IMR-90 (cell line): ENCODE measurements around the gene PLIN4. TPM values are rescaled to one million over a fixed set of nuclear protein-coding genes. Genes with fewer than 3 reads are reported as not detected.

Source experiments
- ATAC-seq: fragments of 200-7000 bp; cut with Tn5 transposase; 2 replicates; pipeline ENCODE4 v1.9.1; 2020; ENCODE audit warnings: low read depth, mild to moderate bottlenecking, moderate library complexity
- BruUV-seq: library from RNA; stranded (reverse); fragments of 400-500 nt; replicated peaks from 2 replicates; lab custom pipeline; 2021; lab: Mats Ljungman, UMichigan
- CTCF ChIA-PET: fragments of 300-600 bp; formaldehyde crosslinking; extraction: SDS; loops from one replicate; lab custom pipeline; 2021; ENCODE audit warnings: antibody characterized with exemption; lab: Yijun Ruan, JAX
- POLR2A ChIA-PET: fragments of 300-600 bp; sonication (Branson Sonifier 250); formaldehyde crosslinking; loops from one replicate; lab custom pipeline; 2022; ENCODE audit warnings: antibody characterized with exemption; ENCODE audit not compliant: unreplicated experiment; lab: Charles Lee
- DNase-seq: peaks from one replicate; pipeline ENCODE4 v3.0.0; 2013
- H2AFZ ChIP-seq: replicated peaks from 2 replicates; pipeline ENCODE3; 2013; ENCODE audit warnings: low read length, mild to moderate bottlenecking; ENCODE audit not compliant: poor library complexity
- H2AK5ac ChIP-seq: 2 replicates; pipeline ENCODE4 v1.6.1; 2013; ENCODE audit warnings: low read depth, low read length, inconsistent platforms
- H2AK9ac ChIP-seq: replicated peaks from 2 replicates; pipeline ENCODE3; 2013; ENCODE audit warnings: mild to moderate bottlenecking, low read depth, low read length, moderate library complexity; ENCODE audit not compliant: poor library complexity
- H2BK120ac ChIP-seq: 2 replicates; pipeline ENCODE4 v1.6.1; 2013; ENCODE audit warnings: low read depth, low read length, inconsistent platforms
- H2BK15ac ChIP-seq: 3 replicates; pipeline ENCODE4 v1.6.1; 2013; ENCODE audit warnings: low read depth, low read length, inconsistent platforms
- H2BK20ac ChIP-seq: 2 replicates; pipeline ENCODE4 v1.6.1; 2013; ENCODE audit warnings: low read depth, mild to moderate bottlenecking, inconsistent platforms, low read length, moderate library complexity
- H2BK5ac ChIP-seq: 2 replicates; pipeline ENCODE4 v1.6.1; 2013; ENCODE audit warnings: mild to moderate bottlenecking, low read depth, low read length, inconsistent platforms; ENCODE audit not compliant: poor library complexity, severe bottlenecking
- H3K14ac ChIP-seq: replicated peaks from 2 replicates; pipeline ENCODE4 v1.6.1; 2013; ENCODE audit warnings: low read depth, low read length, inconsistent platforms
- H3K18ac ChIP-seq: 2 replicates; pipeline ENCODE4 v1.6.1; 2013; ENCODE audit warnings: low read depth, low read length, control low read depth
- H3K23ac ChIP-seq: 2 replicates; pipeline ENCODE4 v1.6.1; 2013; ENCODE audit warnings: low read depth, low read length, inconsistent platforms
- H3K27ac ChIP-seq: 2 replicates; pipeline ENCODE4 v1.5.1; 2013; ENCODE audit warnings: mild to moderate bottlenecking, control low read depth, low read length; ENCODE audit not compliant: insufficient read depth
- H3K27me3 ChIP-seq: 2 replicates; pipeline ENCODE4 v1.6.1; 2013; ENCODE audit warnings: low read length; ENCODE audit not compliant: control insufficient read depth, insufficient read depth
- H3K36me3 ChIP-seq: 2 replicates; pipeline ENCODE4 v1.6.1; 2013; ENCODE audit warnings: low read length, mixed read lengths; ENCODE audit not compliant: control insufficient read depth, insufficient read depth
- H3K4ac ChIP-seq: 2 replicates; pipeline ENCODE4 v1.6.1; 2013; ENCODE audit warnings: low read depth, low read length, inconsistent platforms
- H3K4me1 ChIP-seq: 2 replicates; pipeline ENCODE4 v1.6.1; 2013; ENCODE audit warnings: low read length, mixed read lengths; ENCODE audit not compliant: control insufficient read depth, insufficient read depth
- H3K4me2 ChIP-seq: 2 replicates; pipeline ENCODE4 v1.6.1; 2013; ENCODE audit warnings: low read depth, mild to moderate bottlenecking, control low read depth, low read length, moderate library complexity
- H3K4me3 ChIP-seq: 2 replicates; pipeline ENCODE4 v1.5.1; 2013; ENCODE audit warnings: low read depth, mild to moderate bottlenecking, control low read depth, low read length, moderate library complexity; ENCODE audit not compliant: insufficient read depth
- H3K56ac ChIP-seq: 2 replicates; pipeline ENCODE4 v1.6.1; 2013; ENCODE audit warnings: low read length, inconsistent platforms; ENCODE audit not compliant: insufficient read depth; ENCODE audit errors: extremely low read depth
- H3K79me1 ChIP-seq, 2 experiments: 2 replicates each; pipeline ENCODE4 v1.6.1; 2013; ENCODE audit warnings: low read length in 2 of 2, inconsistent platforms in 1 of 2, low read depth in 1 of 2
- H3K9ac ChIP-seq: 2 replicates; pipeline ENCODE4 v1.6.1; 2013; ENCODE audit warnings: low read depth, low read length, control low read depth
- H3K9me1 ChIP-seq: 2 replicates; pipeline ENCODE4 v1.6.1; 2013; ENCODE audit warnings: low read length, inconsistent platforms; ENCODE audit not compliant: insufficient read depth
- H3K9me3 ChIP-seq: 2 replicates; pipeline ENCODE4 v1.6.1; 2013; ENCODE audit warnings: low read length; ENCODE audit not compliant: control insufficient read depth, insufficient read depth
- H4K20me1 ChIP-seq: 2 replicates; pipeline ENCODE4 v1.6.1; 2013; ENCODE audit warnings: low read length, inconsistent platforms; ENCODE audit not compliant: insufficient read depth
- H4K5ac ChIP-seq: 2 replicates; pipeline ENCODE4 v1.6.1; 2013; ENCODE audit warnings: mild to moderate bottlenecking, low read depth, low read length, control low read depth
- H4K8ac ChIP-seq, 2 experiments: 2 replicates each; pipeline ENCODE4 v1.6.1; 2013; ENCODE audit warnings: low read depth in 2 of 2, low read length in 2 of 2, control low read depth in 1 of 2, inconsistent platforms in 1 of 2
- H4K91ac ChIP-seq: 2 replicates; pipeline ENCODE4 v1.6.1; 2013; ENCODE audit warnings: low read depth, low read length, inconsistent platforms; ENCODE audit not compliant: insufficient read depth
- BHLHE40 ChIP-seq: fragments of 150-350 bp; IDR thresholded peaks from 2 replicates; pipeline ENCODE4 v1.6.1; 2016; ENCODE audit warnings: mild to moderate bottlenecking, low read depth, low read length
- CEBPB ChIP-seq: IDR thresholded peaks from 2 replicates; pipeline ENCODE4 v1.6.1; 2012; ENCODE audit warnings: low read depth, low read length, improper control_type of control experiment
- CHD1 ChIP-seq: IDR thresholded peaks from 2 replicates; pipeline ENCODE4 v1.6.1; 2012; ENCODE audit warnings: low read depth, low read length, improper control_type of control experiment
- MAZ ChIP-seq: IDR thresholded peaks from 2 replicates; pipeline ENCODE4 v1.6.1; 2012; ENCODE audit warnings: low read depth, mild to moderate bottlenecking, low read length, improper control_type of control experiment, moderate library complexity, borderline replicate concordance
- RAD21 ChIP-seq: IDR thresholded peaks from 2 replicates; pipeline ENCODE4 v1.6.1; 2012; ENCODE audit warnings: low read length, improper control_type of control experiment
- RCOR1 ChIP-seq: IDR thresholded peaks from 2 replicates; pipeline ENCODE4 v1.6.1; 2012; ENCODE audit warnings: mild to moderate bottlenecking, low read length, improper control_type of control experiment; ENCODE audit not compliant: insufficient replicate concordance
- WGBS, 2 experiments: methylation state at CpG; one replicate each; pipeline versions ENCODE4 v1.1.5 to v1.1.7; 2013; ENCODE audit warnings: missing lambda C conversion rate in 2 of 2; ENCODE audit not compliant: insufficient read length in 1 of 2; ENCODE audit errors: extremely low coverage in 2 of 2; 5-methylcytosine and 5-hydroxymethylcytosine counted together
- dilution Hi-C: fragments of 300-500 bp; cut with HindIII; formaldehyde crosslinking; loops from one replicate; pipeline ENCODE4 v1.14.3; 2018; ENCODE audit warnings: low sequenced_read_pairs; ENCODE audit not compliant: unreplicated experiment
- in situ Hi-C: fragments of 300-500 bp; cut with MboI; formaldehyde crosslinking; loops from 3 replicates; pipeline ENCODE4 v1.14.3; 2019; ENCODE audit warnings: low sequenced_read_pairs, inconsistent platforms, mixed read lengths
- intact Hi-C: fragments of 100-400 bp; cut with micrococcal nuclease; formaldehyde crosslinking; loops from 2 replicates; pipeline ENCODE4 v1.10.0; 2022
- polyA plus RNA-seq, 3 experiments: library from polyadenylated mRNA; depleted of rRNA; stranded (reverse); fragments of >200 nt; gene quantifications; 2 replicates each; pipeline ENCODE4 v1.2.3, GENCODE V29; 2012; ENCODE audit warnings: low replicate concordance in 1 of 3
- total RNA-seq: library from RNA; depleted of rRNA; stranded (reverse); fragments of >200 nt; gene quantifications from 2 replicates; pipeline ENCODE4 v1.2.3, GENCODE V29; 2012

Gene PLIN4
- total and polyA plus RNA-seq, 2 of the 4 experiments (the other 2 are of a cell fraction) = under 0.01 to 0.09 TPM

DNA sequence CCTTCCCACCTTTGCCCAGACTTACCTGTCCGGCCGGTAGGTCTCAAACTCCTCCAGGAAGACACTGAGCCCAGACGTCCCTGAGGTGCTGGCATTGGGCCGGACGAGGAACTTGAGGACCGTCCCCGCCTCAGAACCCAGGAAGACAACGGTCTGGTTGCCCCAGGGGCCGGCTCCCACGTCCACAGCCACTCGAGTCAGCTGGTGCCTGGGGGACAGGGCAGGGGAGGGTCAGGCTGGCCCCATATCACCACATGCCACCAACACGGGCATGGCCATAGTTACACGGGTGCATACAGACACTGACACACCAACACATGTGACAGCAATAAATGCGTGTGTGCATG lies 29.9 kb upstream of the PLIN4 start:
- Histone ChIP-seq H3K9ac (no peak overlapping the region), H3K9me1 (no peaks in the 10 kb centered on the region), H2BK5ac (no peak overlapping the region), H4K20me1 (no peaks in the 10 kb centered on the region), H3K4me1 (no peaks in the 10 kb centered on the region), H3K27ac (no peak overlapping the region), H4K5ac (no peak overlapping the region), H2BK15ac (no peak overlapping the region), H3K79me1 (no peaks in the 10 kb centered on the region), H2AK9ac (no peak overlapping the region), H3K4me3 (no peak overlapping the region), H3K18ac (no peak overlapping the region), H3K36me3 (no peaks in the 10 kb centered on the region), H3K4me2 (no peak overlapping the region), H2BK120ac (no peak overlapping the region), H2AFZ (no peak overlapping the region), H3K56ac (no peak overlapping the region), H3K9me3 (no peaks in the 10 kb centered on the region), H3K14ac (no peak overlapping the region), H3K23ac (no peak overlapping the region), H3K4ac (no peak overlapping the region), H3K27me3 (peaks cover 2% of the 10 kb centered on the region; the same call in 1 of the 2 replicates), H2AK5ac (no peak overlapping the region), H2BK20ac (no peak overlapping the region), H4K91ac (no peak overlapping the region), H4K8ac (no peak overlapping the region)
- no peak for ATAC-seq
- in situ Hi-C loops = no loop called here
- CTCF ChIA-PET = no interaction called here
- POLR2A ChIA-PET = no interaction called here
- intact Hi-C loops = no loop called here
- TF ChIP-seq RCOR1 (no peak), BHLHE40 (no peak), RAD21 (no peak), CEBPB (no peak), MAZ (no peak), CHD1 (no peak)
- no TSS peak for BruUV-seq
- WGBS, 2 experiments = 72% methylated on average over 5 of the region's 14 CpGs; no CpG with 5 or more reads in 1 of the 2 experiments
- dilution Hi-C loops = no loop called here
- no peak for DNase-seq
